Activated naive CD4-positive, alpha-beta T cell treated with anti-CD3 and anti-CD28 coated beads, Interleukin-2, amount 50 U/mL, for 24 hours (primary cell): Measurements from ENCODE around the gene KAT7.

Experiments used
- H3K27ac Mint-ChIP-seq: one replicate; pipeline ENCODE4 v1.8.0; 2021; ENCODE audit warnings: mild to moderate bottlenecking, mixed read lengths
- H3K27me3 Mint-ChIP-seq: one replicate; pipeline ENCODE4 v1.8.0; 2021; ENCODE audit warnings: mixed read lengths
- H3K36me3 Mint-ChIP-seq: one replicate; pipeline ENCODE4 v1.8.0; 2021; ENCODE audit warnings: mixed read lengths
- H3K4me1 Mint-ChIP-seq: one replicate; pipeline ENCODE4 v1.8.0; 2021; ENCODE audit warnings: mixed read lengths
- H3K4me3 Mint-ChIP-seq: one replicate; pipeline ENCODE4 v1.8.0; 2021; ENCODE audit warnings: mild to moderate bottlenecking, mixed read lengths
- H3K9me3 Mint-ChIP-seq: one replicate; pipeline ENCODE4 v1.8.0; 2021; ENCODE audit warnings: mixed read lengths

KAT7 gene

DNA sequence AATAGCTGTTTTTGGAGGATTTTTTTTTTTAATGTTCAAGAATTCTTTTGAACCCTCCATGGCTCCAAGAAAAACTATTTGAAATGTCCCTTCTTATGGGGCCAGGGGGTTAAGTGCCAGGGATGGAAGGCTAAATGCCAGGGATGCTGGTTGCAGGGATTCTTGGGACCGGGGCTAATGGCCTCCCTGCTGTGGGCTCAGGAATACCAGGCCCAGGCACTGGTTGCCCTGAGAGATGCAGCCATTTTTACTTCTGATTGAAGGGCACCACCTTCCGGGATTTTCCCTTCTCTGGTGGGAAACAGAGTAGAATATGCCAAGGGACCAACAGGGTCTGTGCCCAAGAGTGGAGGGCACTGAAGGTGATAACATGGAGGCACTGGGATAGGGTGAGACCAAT lies 10.9 kb upstream of the KAT7 start:
- H3K27ac Mint-ChIP-seq, result no peak overlapping the region
- H3K9me3 Mint-ChIP-seq, result no peaks in the 10 kb centered on the region

DNA sequence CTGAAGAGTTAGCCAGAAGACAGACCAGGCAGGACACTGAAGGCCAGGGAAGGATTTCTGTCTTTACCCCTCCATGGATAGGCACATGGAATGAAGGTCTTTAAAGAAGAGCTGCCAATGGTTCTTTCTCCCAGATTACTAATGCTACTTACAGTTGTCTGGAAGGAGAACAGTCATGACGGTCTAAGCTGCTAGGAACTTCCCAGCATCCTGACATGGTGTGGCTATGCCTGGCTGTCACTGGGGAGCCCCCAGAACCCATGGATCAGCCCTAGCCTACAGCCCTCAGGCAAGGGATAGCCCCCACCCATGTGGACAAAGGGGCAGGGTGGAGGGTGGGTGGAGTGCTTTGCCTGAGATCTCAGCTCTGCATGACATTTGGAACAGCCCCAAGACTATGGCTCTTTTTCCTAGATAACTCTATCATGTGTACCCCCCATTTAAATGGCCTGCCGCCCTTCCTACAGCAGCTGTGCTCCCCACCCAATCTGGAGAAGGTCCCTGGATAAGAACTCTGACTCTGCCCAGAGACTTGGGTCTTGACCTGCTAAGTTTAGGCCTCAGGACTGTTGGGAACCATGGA lies 9.2 kb upstream of the KAT7 start:
- Mint-ChIP-seq H3K36me3 (no peaks in the 10 kb centered on the region), H3K27ac (no peak overlapping the region), H3K9me3 (no peaks in the 10 kb centered on the region), H3K4me1 (no peaks in the 10 kb centered on the region), H3K4me3 (no peak overlapping the region), H3K27me3 (no peaks in the 10 kb centered on the region)

More for the DNA sequence above, 10.9 kb upstream of the KAT7 start:
- Mint-ChIP-seq H3K4me3 (no peak overlapping the region), H3K36me3 (no peaks in the 10 kb centered on the region), H3K4me1 (no peaks in the 10 kb centered on the region), H3K27me3 (no peaks in the 10 kb centered on the region)

DNA sequence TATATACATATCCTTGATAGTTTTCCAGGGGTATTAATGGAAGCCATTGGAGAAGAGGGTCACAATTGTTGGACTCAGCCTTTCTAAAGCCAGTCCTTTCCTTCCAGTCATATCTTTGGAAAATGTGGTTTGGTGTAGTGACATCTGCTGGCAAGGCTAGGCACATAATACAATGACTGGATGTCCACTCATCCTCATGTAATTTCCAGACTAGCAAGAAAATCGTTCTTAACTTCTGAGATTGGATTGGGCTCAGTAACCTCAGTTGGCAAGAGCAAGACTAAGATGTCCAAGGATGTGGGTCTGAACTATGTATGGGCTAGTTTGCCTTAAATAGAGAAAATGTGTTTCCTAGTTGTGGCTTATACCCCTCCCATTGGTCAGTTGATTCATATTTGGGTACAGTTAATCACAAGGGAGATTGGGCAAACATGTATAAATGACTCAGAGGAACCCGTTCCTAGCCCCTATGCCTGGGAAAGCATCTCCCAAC lies 8.7 kb upstream of the KAT7 start:
- no peaks in the 10 kb centered on the region for H3K9me3 Mint-ChIP-seq
- H3K4me3 Mint-ChIP-seq, result no peak overlapping the region
- H3K27me3 Mint-ChIP-seq, result no peaks in the 10 kb centered on the region
- no peak overlapping the region for H3K27ac Mint-ChIP-seq
- no peaks in the 10 kb centered on the region for H3K36me3 Mint-ChIP-seq
- H3K4me1 Mint-ChIP-seq, result no peaks in the 10 kb centered on the region

DNA sequence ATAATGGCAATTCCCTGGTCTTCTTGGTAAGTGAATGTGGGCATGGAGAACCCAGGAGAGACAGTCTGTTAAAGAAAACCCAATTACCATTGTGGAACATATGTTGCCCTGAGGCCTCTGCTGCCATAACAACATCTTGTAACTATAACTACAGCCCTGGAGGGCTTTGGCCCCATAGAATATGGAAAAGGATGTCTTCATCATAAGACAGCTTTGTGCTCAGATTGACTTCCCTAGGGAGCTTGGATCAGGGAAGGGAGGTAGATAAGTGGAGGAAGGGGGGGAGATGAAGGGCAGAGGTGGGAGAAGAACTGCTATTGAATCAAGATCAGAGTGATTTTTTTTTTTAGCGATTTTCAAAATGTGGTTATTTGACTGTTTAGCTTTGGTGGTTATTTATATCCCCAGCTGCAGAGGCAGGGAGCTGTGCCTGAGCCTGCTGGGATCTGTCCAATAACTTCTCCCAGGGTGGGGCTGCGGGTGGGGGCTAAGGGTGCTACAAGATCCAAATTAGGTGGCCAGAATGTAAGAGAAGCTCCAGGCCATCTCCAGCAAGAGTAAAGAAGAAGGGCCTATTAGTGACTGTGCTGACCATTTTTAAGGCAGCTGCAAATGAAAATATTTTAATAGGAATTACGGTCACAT lies 5.3 kb upstream of the KAT7 start:
- Mint-ChIP-seq H3K9me3 (no peaks in the 10 kb centered on the region), H3K4me1 (peaks cover 12% of the 10 kb centered on the region), H3K27me3 (no peaks in the 10 kb centered on the region), H3K4me3 (no peak overlapping the region), H3K27ac (no peak overlapping the region), H3K36me3 (no peaks in the 10 kb centered on the region)

DNA sequence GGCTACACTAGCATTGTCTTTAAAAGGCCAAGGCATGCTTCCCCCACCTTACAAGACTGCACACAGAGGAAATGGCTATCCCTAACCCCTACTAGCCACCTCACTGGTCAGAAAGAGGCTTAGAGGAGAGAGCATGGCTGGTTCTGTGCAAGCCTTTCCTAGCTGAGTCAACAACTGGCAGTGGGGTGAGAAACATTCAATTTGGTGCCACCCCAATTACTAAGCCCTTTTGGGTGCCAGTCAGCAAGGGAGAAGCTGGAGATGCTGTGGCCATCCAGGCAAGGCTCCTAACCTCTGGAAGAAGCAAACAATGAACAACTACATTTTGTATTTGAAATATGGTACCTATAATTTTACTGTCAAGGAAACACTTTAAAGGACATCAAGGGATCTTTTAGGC lies 4.7 kb upstream of the KAT7 start:
- H3K4me1 Mint-ChIP-seq, result peaks cover 13% of the 10 kb centered on the region
- no peak overlapping the region for H3K4me3 Mint-ChIP-seq
- H3K36me3 Mint-ChIP-seq, result no peaks in the 10 kb centered on the region
- no peaks in the 10 kb centered on the region for H3K27me3 Mint-ChIP-seq
- no peak overlapping the region for H3K27ac Mint-ChIP-seq
- H3K9me3 Mint-ChIP-seq, result no peaks in the 10 kb centered on the region

DNA sequence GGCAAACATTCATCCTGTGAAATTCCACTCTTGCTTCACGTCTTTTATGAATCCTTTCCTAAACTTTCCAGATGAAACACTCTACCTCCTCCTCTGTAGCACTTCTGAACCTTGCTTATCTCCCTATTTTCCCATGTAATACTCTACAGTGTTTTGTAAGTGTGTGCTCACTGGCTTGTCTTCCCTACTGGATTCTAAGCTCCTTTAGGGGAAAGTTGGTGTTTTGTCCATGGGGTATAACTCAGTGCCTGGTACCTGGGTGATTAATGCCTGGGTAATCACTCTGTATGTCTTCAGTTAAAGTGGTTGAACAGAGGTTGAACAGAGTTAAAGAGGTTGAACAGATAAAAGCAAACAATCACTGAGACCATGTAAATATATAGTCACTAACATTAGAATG lies 3.8 kb upstream of the KAT7 start:
- H3K27ac Mint-ChIP-seq, result no peak overlapping the region
- no peak overlapping the region for H3K4me3 Mint-ChIP-seq
- peaks cover 1% of the 10 kb centered on the region for H3K36me3 Mint-ChIP-seq
- H3K9me3 Mint-ChIP-seq, result no peaks in the 10 kb centered on the region
- peaks cover 20% of the 10 kb centered on the region for H3K4me1 Mint-ChIP-seq
- no peaks in the 10 kb centered on the region for H3K27me3 Mint-ChIP-seq

DNA sequence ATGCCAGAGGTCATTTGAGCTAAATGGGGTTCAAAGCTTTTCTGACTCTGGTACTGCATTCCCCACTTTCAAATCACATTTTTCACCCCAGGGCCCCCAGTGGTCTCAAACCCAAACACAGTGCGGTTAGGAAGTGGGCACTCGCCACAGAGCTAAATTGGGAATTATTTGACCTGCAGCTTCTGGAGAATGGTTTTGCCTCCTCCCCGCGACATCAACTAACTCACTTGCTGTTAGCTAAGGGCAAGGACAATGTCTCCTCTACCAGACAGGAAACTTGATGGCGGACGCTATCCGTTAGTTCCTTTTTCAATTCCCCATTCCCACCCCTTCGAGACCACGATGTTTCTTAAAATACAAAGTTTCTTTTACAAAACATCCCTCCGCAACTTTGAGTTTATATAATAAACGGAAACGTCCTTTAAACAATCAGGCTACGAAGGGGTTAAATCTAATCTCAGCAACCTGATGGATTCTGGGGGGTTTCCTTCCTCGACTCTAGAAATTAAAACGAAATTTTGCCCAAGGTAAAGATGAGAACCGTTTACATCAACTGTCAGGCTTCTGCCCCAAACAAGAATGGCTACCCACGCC lies 500 bp upstream of the KAT7 start:
- Mint-ChIP-seq H3K9me3 (no peaks in the 10 kb centered on the region), H3K36me3 (peaks cover 4% of the 10 kb centered on the region), H3K4me1 (peaks cover 53% of the 10 kb centered on the region), H3K27ac (peak overlapping the region; percentile 99), H3K27me3 (no peaks in the 10 kb centered on the region), H3K4me3 (peak overlapping the region; percentile 98)

DNA sequence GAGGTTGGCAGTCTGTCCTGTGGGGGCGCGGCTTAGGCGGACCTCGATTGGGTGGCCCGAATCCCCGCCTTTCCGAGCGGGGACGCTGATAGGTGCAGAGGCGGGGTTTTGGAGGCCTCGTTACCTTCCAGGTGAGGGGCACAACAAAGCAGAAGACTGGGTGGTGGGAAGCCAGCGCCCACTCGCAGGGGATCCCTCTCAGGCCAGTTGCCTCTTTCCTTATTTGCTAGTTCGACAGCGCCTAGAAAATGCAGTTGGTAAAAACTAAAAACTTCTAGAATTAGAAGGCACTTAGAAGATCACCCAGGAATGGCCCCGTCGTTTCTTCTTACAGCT lies 730 bp downstream of the KAT7 start:
- peaks cover 7% of the 10 kb centered on the region for H3K36me3 Mint-ChIP-seq
- no peaks in the 10 kb centered on the region for H3K9me3 Mint-ChIP-seq
- H3K27ac Mint-ChIP-seq, result peak overlapping the region; percentile 99
- H3K4me1 Mint-ChIP-seq, result peaks cover 63% of the 10 kb centered on the region
- peak overlapping the region; percentile 98 for H3K4me3 Mint-ChIP-seq
- H3K27me3 Mint-ChIP-seq, result no peaks in the 10 kb centered on the region

DNA sequence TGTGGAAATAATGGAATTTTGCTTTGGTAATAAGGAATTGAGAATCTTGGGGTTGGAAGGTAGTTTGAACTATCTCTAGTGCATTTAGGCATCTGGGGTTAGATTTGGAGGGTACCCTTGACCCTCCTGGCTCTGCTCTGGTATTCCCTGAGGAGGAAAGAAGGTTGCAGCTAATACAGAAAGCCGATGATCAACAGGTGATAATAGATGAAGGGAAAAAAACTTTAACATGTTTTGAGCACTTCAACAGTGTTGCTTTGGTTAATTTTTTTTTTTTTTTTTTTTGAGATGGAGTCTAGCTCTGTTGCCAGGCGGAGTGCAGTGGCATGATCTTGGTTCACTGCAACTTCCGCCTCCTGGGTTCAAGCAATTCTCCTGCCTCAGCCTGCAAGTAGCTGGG lies 4.8 kb downstream of the KAT7 start:
- H3K4me1 Mint-ChIP-seq, result peaks cover 78% of the 10 kb centered on the region
- peaks cover 10% of the 10 kb centered on the region for H3K36me3 Mint-ChIP-seq
- no peaks in the 10 kb centered on the region for H3K9me3 Mint-ChIP-seq
- H3K27me3 Mint-ChIP-seq, result no peaks in the 10 kb centered on the region
- no peak overlapping the region for H3K4me3 Mint-ChIP-seq
- H3K27ac Mint-ChIP-seq, result no peak overlapping the region

DNA sequence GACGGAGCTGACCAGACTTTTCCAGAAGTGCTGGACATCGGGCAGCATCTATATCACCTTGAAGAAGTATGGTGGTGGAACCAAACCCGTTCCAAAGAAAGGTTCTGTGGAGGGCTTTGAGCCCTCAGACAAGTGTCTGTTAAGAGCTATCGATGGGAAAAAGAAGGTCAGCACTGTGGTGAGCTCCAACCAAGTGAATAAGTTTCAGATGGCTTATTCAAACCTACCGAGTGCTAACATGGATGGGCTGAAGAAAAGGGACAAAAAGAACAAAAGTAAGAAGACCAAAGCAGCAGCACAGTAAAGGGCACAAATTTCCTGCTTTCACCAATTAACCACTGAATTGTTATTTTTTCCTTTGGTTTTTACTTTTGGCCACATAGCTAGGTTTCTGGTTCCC lies 6.9 kb downstream of the KAT7 start:
- Mint-ChIP-seq H3K4me1 (peaks cover 75% of the 10 kb centered on the region), H3K4me3 (peak overlapping the region; percentile 33), H3K36me3 (peaks cover 12% of the 10 kb centered on the region), H3K27me3 (no peaks in the 10 kb centered on the region), H3K27ac (peak overlapping the region; percentile 47), H3K9me3 (no peaks in the 10 kb centered on the region)

DNA sequence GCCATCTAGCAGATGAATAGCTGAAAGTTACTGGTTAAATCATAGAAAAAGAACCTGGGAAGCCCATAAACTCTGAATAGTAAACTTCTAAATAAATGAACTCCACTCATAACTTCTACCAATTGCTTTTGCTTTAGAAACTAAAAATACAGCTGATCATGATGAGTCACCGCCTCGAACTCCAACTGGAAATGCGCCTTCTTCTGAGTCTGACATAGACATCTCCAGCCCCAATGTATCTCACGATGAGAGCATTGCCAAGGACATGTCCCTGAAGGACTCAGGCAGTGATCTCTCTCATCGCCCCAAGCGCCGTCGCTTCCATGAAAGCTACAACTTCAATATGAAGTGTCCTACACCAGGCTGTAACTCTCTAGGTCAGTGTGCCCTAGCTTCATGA lies 9.7 kb downstream of the KAT7 start:
- Mint-ChIP-seq H3K4me3 (no peak overlapping the region), H3K27ac (peak overlapping the region; percentile 61), H3K9me3 (no peaks in the 10 kb centered on the region), H3K27me3 (no peaks in the 10 kb centered on the region), H3K4me1 (peaks cover 53% of the 10 kb centered on the region), H3K36me3 (peaks cover 14% of the 10 kb centered on the region)

DNA sequence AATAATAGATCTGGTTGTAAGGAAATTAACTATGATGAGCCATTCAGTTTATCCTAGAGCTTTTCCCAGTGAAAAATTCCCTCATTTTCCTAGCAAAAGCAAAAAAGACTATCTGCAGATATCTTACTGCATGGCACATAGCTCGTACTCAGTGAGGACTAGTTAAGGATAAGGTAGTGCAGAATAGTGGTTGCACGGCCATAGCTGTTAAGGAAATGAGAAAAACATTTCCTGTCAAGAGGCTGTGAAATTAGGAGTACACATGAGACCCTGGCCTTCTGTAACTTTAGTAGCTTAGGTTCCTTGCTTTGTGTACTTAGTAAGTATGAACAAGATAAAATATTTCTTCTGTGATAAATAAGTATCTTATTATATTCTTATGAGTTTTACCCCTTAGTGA lies 10.3 kb downstream of the KAT7 start:
- peaks cover 50% of the 10 kb centered on the region for H3K4me1 Mint-ChIP-seq
- peak overlapping the region; percentile 61 for H3K27ac Mint-ChIP-seq
- no peaks in the 10 kb centered on the region for H3K27me3 Mint-ChIP-seq
- peak overlapping the region; percentile 31 for H3K4me3 Mint-ChIP-seq
- no peaks in the 10 kb centered on the region for H3K9me3 Mint-ChIP-seq
- H3K36me3 Mint-ChIP-seq, result peaks cover 13% of the 10 kb centered on the region

DNA sequence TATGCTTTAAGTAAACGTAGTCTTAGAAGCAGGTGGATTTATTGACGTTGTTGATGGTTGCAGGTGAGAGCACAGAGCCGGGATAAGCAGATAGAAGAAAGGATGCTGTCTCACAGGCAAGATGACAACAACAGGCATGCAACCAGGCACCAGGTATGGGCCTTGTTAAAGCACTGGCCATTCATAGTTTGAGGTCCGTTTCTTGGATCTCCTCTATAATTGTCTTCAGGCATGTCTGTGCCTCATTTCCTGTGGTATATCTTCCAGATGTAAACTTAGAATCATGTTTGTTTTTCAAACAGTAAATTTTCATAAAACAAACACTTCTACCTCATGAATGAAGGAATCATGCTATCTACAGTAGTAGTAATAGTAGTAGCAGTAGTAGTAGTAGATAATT lies 20.6 kb downstream of the KAT7 start:
- Mint-ChIP-seq H3K4me1 (peaks cover 45% of the 10 kb centered on the region), H3K36me3 (peaks cover 19% of the 10 kb centered on the region), H3K4me3 (no peak overlapping the region), H3K9me3 (no peaks in the 10 kb centered on the region), H3K27me3 (no peaks in the 10 kb centered on the region), H3K27ac (no peak overlapping the region)

DNA sequence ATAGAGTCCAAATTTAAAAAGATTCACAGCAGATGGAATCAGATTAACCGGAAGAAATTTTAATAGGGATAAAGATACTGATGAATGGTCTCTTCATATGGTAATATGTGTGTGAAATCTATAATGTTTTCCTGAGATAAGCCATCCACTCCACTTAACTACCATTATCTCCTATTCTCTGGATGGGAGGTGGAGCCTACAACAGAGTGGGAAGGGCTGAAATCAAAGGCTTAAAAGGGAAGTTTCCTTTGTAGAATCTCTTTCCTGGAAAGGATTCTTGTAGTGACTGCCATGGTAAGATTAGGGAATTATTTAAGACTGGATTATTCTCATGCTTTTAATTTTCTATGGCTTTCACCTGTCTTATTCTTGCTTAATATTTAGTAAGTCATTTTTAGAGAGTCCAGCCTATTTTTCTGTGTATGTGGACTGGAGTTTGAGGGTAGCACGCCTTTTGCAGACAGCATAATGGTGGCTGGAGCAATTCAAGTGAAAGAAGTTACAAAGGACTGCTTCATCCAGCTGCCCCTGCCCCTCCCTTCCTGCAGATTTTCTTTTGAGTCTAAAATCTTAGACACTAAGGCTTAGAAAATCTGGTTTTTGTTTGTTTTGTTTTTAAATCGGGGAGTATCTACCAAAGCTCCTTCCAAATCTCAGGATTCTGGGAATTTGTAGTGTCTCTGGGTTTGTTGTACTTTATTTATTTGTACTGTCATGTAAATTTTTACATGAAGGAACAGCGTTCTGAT lies 26.5 kb downstream of the KAT7 start:
- peaks cover 5% of the 10 kb centered on the region for H3K9me3 Mint-ChIP-seq
- no peak overlapping the region for H3K4me3 Mint-ChIP-seq
- H3K27me3 Mint-ChIP-seq, result no peaks in the 10 kb centered on the region
- peaks cover 67% of the 10 kb centered on the region for H3K4me1 Mint-ChIP-seq
- peak overlapping the region; percentile 30 for H3K27ac Mint-ChIP-seq
- H3K36me3 Mint-ChIP-seq, result peaks cover 17% of the 10 kb centered on the region

DNA sequence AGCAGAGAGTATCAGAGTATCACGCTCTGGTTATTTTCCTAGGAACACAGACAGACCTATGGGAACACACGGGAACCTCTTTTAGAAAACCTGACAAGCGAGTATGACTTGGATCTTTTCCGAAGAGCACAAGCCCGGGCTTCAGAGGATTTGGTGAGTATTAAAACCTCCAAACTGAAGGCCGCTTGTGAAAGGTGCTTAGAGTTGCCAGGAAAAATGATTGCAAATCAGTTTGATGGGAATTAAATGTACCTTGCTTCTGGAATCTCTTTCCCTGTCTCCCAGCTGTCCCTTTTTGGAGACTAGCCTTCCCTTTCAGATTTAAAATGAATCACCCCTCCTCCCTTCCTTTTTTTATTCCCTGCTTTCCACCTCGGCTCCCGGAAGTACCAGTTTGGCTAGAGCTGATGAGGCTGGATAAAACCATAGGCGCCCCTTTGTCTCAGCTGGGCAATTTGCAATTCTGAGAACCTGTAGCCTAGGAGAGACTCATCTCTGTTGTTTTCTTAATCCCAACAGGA lies 27.3 kb downstream of the KAT7 start:
- peak overlapping the region; percentile 88 for H3K27ac Mint-ChIP-seq
- H3K9me3 Mint-ChIP-seq, result peaks cover 5% of the 10 kb centered on the region
- no peaks in the 10 kb centered on the region for H3K27me3 Mint-ChIP-seq
- peaks cover 73% of the 10 kb centered on the region for H3K4me1 Mint-ChIP-seq
- H3K4me3 Mint-ChIP-seq, result no peak overlapping the region
- peaks cover 17% of the 10 kb centered on the region for H3K36me3 Mint-ChIP-seq

DNA sequence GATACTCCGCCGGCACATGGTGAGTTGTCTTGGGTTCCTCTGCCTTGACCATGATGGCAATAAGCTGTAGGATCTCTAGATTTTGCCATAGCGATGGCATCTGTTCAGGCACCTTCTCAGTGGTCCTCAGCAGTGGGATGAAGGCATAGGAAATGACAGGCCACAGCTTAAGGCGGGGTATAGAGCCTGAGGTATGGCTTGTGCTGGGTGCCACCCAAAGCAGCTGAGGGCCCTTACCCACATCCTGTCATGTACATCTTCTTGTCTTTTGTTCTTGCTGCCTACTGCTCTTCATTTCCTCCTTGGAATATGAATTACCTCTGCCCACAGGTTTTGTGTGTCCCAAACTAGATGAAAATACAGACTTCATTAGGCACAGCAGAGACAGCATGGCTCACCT lies 29.5 kb downstream of the KAT7 start:
- H3K4me1 Mint-ChIP-seq, result peaks cover 90% of the 10 kb centered on the region
- peaks cover 24% of the 10 kb centered on the region for H3K36me3 Mint-ChIP-seq
- peak overlapping the region; percentile 60 for H3K4me3 Mint-ChIP-seq
- peak overlapping the region; percentile 89 for H3K27ac Mint-ChIP-seq
- H3K27me3 Mint-ChIP-seq, result no peaks in the 10 kb centered on the region
- H3K9me3 Mint-ChIP-seq, result peaks cover 5% of the 10 kb centered on the region
